Right lobe of liver (tissue), 4 donors: ENCODE measurements around the gene ANKLE2.
A peak's percentile ranks its signal among the peaks of the same experiment; 100 is the strongest.

Source experiments
- CTCF ChIP-seq, 4 donors: fragments of 200-600 bp in 3 of 4; fragments of 450-650 bp in 1 of 4; IDR thresholded peaks; one replicate each; pipeline versions ENCODE4 v1.5.1 to v1.8.0; 2016 to 2022; ENCODE audit warnings: antibody characterized with exemption in 4 of 4, mild to moderate bottlenecking in 2 of 4
- POLR2A ChIP-seq: fragments of 450-650 bp; IDR thresholded peaks from one replicate; pipeline ENCODE4 v1.6.1; 2017; ENCODE audit warnings: antibody characterized with exemption, mild to moderate bottlenecking
- donor health status: DM: no; HTN: no; CAD: no.
- donor health status: DM: no; HTN: no; CAD: no.
- donor health status: DM: no; HTN: yes; CAD: no.

GRCh38 chr12:132710405-132711079, 51.1 kb downstream of the ANKLE2 start, which contains the start of gene PGAM5:
- no peak for TF ChIP-seq CTCF (IDR thresholded peaks at IDR 0.05)
- TF ChIP-seq POLR2A = peak; percentile 79
